T-helper 2 cell (primary cell): Measurements from ENCODE around the gene SV2C.

Experiments used
- DNase-seq, 5 experiments: peaks; one replicate each; pipeline versions ENCODE4 v3.0.0 to v3.0.0-alpha.2; 2012 to 2022

SV2C gene

DNA sequence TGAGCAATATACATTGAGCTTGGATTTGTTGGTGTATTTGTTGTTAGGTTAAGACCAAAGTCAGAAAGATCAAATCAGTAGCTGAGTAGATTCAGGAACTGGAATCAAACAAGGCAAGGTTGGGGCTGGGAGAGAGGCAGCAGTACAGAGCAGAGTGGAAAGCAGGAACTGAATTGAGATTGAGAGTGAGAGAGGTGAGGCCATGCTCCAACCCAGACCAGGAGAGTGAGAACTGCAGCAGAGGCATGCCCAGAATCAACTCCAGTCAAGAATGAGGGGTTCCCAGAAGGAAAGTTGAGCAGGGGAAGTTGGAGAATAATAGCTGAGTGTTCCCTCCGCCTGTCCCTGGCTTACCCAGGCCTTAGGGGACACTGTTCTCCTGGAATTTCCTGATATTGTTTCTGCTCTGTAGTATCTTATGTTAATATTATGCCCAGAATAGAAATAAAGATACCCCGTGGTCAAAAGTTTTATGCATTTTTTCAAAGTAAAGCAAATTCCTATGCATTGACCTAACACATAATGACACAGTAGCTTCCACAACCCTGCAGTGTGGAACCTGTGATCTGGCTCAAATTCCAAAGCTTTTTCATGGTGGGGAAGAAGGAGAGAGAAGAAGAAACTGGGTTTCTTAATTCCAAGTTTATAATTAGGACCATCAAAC, 82.7 kb downstream of the SV2C start:
- no peak for DNase-seq

DNA sequence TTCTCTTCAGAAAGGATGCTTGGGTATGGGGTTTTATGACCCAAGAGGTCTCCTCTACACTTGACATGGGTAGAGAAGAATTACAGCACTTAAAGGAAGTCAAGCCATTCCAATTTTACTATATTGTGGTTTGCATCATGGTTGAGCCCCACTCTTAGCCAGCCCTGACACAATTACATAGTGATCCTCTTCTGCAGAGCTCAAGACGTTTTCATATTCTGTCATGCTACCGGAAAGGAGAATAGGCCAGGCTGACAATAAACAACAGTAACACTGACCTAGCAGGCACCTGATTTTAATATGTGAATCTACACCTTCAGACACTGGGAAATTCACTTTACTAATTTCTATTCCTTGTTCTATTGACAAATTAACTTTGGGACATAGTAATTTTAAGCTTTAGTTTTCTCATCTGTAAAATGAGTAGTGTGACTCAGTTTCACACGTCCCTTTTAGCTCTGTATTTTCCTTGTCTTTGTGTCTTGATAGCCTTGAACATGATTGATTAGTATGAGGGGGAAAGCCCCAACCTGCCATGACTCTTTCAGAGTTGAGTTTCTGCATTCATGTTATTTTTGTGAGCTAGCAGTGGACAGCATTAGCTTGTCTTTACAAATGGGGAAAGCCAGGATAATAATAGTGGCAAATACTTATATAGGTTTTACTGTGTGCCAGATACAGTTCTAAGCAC, 83.8 kb downstream of the SV2C start:
- peak in 1 of 5 experiments; percentile 70 for DNase-seq

DNA sequence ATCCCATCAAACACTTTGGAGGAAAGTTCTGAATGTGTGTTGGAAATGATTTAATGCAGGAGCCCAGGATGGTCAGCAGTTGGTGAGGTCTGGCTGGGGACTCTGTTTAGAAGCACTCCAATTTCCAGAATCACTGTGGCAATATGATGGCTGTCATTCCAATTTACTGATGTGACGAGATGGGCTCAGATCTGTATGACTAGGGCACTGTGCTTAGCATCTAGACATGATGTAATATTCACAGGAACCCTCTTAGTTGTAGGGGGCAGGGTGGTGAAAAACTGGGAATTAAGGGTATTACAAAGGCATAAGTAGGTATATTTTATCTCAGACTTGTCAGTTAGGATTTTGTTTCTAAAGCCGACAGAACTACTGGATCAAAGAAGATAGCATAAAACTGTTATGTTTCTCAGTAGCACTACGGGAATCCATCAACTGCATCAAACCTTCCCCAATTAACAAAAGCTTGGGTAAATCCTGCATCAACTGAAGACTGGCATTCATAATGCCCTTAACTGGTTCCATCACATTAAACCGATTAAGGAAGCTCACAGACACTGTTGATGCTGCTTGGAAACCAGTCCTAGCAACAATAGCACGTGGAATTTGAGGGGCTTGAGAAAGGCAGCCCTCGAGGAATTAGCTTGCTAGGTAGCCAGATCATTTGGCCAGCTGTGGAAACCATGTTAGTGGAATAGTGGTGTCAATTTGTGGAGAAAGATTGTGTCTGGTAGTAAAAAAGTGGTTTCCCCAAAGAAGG, 86.1 kb downstream of the SV2C start:
- no peak for DNase-seq

DNA sequence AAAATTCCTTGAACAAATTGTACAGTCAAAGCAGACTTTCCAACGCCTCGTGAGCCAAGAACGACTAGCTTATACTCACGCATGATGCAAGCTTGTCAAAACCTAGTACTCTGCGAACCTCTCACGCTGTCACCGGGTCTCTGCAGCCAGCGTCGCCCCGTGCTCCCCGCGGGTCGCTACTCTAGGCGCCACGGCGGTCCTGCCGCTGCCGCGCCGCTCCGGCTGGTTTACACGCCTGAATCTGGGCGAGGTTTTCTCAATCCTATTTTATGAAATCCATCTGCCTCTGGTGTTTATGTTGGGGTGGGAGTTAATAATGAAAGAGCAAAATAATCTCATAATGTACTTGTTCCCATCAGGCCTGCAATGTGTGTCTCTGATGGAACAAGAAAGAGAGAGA, 90.9 kb downstream of the SV2C start:
- DNase-seq = no peak

DNA sequence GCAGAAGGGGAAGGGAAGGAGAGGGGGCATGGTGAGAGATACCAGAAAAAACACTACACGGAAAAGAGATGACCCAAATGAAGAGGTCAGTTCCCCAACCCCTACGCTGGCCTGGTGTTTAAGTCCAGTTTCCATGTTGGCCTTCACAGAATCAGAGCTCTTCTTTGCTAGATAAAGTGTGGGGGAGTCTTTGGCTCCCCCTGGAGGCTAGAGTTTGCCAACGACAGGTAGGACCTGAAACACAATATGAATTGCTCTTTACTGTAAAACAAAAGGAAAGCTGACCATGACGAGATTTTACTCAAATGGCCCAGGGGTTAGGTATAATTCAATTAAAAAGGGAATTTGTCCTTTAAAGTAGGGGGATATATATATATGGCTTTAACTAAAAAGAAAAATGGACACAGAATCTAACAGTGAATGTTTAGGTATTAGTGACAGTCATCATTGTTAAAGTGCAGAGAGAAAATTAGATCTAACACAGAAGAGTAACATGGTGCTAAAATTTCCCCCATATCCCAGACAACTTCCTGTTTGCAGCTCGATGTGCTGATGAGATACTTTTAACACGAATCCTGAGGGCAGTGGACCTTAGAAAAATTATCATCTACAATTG, 92.0 kb downstream of the SV2C start:
- peak in 4 of 5 experiments; percentile 18 to 77 (median 24) for DNase-seq

DNA sequence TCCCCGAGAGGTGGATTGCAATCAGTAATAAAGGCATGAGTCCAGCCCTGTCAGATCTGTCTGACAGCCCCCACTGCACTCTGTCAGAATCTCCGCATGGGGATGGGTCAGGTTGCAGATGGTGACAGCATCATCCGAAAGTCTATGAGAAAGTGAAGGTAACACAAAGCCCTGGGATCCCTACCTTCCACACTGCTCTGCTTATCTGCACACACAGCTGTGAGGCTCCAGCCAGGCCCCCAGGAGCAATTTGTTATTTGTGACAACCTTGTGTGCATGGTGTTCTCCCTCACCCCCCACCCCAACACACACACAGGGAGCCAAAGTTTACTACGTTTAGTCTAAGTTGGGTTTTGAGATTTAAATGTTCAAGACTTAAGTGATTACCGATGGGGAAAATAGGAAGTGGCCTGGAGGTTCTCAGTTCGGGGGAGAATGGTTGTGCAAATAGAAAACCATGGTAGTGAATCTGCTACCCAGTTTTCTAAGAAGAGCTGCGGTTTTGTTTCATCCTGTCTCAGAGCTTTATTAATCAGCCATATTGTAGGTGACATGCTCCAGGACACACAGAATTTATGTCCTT, 92.7 kb downstream of the SV2C start:
- DNase-seq = peak in 2 of 5 experiments; percentile 6 to 92

DNA sequence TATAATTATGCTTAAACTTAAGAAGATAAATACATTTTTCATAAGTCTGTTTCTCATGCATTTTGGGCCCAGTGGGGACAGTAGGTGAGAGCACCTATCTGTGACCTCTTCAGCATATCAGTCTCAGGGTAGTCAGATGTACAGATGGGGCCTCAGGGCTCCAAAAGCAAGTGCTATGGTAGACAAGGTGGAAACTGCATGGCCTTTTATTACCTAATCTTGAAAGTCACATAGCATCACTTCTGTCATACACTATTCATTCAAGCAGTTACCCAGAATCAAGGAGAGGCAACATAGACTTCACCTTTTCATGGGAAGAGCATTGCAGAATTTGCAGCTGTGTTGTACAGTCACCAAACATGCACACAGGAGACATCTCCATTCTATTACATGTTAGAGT, 94.8 kb downstream of the SV2C start:
- DNase-seq = peak in 1 of 5 experiments; percentile 39

DNA sequence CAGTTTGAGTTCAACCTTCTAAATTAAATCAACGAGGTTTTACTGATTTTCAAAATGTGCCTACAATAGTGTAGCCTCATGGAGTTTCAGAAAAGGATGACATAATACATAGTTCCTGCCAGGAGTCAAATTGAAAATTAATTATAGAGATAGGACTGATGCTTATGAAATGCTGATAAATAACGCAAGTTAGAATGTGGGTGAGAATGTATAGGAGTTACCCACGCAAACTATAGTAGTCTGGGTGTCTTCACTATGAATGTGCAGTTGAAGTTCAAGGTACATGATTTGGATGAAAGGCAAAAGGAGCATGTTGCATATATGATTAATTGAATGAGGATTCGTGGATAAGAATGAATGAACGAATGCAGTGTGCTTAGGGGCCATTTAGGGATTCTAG, 95.7 kb downstream of the SV2C start:
- peak in 1 of 5 experiments; percentile 43 for DNase-seq

DNA sequence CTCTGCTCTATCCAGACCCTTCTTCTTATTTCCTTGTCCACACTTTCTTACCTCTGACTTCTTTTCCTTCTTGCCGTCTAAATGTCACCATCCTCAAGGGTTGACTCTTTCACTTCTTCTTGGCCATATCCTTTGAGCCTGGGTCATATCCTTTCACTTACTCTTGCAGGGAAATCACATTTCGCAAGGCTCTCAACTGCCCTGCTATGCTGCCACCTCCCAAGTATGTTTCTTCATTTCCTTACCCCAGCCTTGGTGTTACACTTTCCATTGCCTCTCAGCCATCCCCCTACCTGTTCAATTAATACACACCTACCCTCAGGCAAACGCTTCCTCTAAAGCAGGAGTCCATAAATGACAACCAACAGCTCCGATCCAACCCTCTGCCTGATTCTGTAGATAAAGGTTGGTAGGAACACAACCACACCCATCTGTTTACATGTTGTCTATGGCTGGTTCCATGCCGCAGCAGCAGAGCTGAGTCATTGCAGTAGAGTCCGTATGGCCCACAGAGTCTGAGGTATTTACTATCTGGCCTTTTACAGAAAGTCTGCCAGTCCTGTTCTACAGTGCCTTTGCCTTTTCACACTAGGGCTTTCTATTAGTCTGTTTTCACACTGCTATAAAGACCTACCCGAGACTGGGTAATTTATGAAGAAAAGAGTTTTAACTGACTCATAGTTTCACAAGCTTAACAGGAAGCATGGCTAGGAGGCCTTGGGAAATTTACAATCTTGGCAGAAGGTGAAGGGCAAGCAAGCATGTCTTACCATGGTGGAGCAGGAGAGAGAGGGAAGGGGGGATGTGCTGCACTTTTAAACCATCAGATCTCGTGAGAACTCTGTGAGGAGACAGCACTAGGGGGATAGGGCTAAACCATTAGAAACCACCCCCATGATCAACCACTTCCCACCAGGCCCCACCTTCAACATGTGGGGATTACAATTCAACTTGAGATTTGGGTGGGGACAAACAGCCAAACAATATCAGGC, 97.9 kb downstream of the SV2C start:
- DNase-seq = peak in 1 of 5 experiments; percentile 93

DNA sequence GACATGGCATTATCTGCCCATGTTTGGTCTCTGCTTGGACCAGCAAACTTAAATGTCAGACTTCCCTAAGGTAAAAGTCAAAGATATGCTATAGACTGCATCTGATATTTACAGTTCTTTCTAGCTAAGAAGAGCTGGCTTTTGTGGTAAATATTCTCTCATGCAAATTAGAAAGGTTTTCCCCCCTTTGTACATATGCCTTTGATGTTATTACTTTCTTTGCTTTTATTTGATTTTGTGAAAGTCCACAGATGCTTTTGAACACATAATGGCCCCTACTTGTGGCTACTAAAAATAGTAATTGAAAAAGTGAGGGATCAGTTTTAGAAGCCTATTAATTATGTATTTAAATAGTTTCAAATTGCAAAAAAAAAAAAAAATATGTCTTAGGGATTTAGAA, 104.2 kb downstream of the SV2C start:
- no peak for DNase-seq

DNA sequence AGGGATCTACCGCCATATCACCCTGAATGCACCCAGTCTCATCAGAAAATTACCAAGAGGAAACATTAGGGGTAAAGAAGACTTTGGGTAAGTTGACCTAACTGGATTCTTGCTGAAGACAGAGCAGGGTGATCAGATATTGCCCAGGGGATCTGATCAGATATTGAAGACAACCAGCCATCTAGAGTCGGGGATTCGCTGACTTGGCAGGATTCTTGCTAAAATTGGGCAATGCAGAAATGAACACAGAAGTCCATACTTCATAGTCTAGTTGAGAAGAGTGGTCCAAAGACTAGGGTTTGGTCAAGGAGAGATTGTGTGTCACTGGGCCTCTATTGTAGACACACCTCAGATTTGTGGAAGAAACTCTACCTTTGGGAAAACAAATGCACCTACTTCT, 107.2 kb downstream of the SV2C start:
- DNase-seq = no peak

DNA sequence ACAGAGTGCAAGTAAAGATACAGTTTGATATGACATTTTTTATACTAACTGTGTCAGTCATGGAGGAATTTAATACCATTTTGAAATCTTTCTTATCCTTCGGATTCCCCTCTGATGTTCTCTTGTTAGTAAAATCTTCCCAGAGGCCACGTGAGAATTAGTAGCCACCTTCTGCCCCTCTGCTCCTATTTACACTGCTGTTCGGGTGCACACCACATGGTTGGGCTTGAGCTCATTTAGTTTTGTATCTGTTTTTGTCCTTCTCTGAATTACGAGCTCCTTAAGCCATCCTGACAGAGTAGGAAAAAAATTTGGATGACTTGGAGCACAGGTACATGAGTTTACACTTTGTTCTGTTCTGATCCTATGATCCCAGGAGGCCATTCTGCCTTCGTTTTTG, 109.7 kb downstream of the SV2C start:
- no peak for DNase-seq

DNA sequence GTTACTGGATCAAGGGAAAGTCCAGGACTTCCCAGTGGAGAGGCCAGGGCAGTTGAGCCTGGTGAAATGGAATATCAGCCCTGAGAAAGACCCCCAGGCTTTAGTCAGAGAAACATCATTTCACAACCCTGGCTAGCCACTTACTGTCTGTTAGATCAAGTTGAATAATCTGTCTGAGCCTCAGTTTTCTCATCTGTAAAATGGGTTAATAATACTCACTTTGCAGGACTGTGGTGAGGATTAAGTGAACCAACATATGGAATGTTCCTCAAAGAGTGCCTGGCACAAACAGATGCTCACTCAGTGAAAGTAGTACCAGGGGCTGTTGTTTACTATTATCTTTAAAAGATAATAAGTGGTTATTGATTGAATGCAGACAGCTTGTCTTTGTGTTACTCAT, 110.5 kb downstream of the SV2C start:
- DNase-seq = no peak

DNA sequence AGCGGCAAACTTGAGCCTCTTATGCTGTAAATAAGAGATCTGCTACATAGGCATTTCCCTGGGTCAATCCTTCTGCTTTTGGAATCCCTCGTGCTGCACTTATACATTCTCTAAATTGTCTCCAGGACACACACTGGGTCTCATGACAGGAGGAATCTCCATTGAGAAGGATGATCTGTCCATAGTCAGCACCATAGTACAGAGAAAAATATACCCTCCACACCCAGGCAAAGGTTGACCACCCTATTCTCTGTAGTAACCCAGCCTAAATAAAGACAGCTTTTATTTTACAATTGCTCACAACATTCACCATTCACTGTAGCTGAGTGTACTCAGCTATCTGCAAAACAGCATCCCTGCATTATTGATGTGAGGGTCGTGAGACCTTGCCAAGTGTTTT, 111.2 kb downstream of the SV2C start:
- DNase-seq = no peak

DNA sequence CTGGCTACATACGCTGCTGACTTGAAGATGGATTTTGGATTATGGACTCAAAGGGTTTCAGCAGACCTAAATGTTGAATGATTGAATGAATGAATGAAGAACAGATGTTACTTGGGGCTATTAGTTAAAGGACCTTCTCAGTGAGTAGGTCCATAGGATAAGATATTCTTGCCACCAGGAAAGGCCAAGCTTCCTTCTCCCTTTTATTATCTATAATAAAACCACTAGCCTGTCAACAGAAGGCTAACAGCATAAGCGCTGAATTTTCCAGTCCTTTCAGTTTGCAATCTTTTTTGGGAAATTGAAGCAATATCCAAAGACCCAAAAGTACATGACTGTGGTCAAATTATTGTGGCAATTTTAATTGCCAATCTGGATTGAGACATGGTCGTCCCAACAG, 113.3 kb downstream of the SV2C start:
- no peak for DNase-seq

DNA sequence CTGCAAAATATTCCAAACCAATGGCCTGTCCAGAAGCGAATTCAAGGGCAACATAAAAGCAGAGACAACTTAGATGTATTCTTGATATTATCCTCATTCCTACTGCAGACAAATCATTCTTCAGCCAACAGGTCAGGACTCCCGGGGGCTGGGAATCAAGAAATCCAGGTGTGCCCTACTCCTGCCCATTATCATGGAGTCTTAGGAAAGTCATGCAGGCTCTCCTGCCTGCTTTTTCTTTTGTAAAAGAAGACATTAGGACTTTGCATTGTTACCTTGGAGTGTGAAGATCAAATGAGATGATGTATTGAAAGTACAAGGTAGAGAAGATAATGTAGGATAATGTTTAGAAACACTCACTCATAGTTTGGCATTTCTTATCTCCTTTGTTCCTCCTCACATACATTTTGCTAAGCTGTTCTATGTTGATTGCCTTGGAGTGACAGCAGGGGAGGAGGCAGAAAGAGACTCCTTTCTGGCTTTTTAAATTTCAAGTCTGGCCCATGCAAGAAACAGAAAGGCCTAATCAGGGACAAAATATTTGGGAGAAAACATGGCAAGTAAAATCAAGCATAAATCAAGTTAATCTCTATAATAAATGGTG, 113.8 kb downstream of the SV2C start:
- no peak for DNase-seq

DNA sequence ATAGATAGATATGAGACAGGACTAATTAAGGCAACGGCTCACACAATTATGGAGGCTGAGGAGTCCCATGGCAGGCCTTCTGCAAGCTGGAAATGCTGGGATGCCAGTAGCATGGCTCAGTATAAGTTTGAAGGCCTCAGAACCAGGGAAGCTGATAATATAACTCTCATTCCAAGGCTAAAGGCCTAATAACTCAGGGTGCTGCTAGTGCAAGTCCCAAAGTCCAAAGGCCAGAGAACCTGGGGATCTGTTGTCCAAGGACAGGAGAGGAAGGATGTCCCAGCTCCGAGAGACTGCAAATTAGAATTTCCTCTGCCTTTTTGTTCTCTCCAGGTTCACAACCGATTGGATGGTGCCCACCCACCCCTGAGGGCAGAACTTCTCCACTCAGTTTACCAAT, 114.5 kb downstream of the SV2C start:
- DNase-seq = no peak

DNA sequence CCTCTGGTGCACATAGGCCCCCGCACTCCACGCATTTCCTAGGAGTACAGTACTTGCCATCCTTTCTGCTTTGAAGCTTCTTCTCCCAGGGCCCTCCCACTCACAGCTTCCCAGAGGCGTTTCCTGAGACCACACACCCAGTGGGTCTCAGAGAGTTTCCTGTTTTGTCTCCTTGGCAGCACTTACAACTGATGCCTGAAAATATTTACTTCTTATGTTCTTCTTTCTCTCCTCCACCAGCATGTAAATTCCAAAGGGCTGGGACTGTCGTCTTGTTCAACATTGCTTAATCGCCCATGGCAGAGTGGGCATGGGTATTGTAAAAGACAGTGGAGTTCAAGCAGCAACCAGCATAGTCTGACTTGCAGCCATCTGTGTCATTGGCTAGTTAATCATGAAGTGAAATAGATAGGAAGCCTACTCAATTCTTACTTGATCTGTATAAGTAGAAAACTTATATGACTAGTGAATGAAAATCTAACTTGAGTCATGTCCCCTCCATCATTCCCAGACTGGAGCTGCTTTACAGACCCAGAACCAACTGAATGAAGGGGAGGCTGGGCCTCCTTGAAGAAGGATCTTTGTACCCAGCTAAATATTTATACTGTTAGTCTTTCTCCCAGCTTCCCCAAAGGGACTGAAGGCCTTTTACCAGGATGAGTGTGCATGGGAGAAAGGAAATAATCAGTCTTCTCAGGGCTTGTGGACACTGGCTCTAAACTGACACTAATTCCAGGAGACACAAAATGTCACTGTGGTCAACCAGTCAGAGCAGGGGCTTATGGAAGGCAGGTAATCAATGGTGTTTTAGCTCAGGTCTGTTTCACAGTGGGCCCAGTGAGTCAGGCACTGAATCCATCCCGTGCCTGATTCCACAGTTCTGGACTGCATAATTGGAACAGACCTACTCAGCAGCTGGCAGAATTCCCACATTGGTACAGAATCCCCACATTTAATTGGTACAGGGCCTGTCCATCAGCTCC, 116.4 kb downstream of the SV2C start:
- DNase-seq = no peak

DNA sequence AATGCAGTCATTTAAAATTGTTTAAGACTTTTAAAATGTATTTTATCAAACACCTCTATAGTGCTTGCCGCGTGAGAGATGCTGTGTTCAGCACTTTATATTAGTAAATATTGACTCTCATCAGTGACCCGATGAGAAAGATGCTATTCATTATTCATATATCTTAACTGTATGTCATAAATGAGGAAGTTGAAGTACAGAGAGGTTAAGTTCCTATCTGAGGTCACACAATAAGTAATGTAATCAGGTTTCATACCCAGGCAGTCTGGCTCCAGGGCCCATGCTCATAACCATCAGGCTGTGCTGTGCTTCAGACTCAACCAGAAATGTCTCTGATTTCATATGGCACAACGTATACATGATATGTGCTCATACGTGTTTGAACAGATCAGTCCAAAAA, 119.0 kb downstream of the SV2C start:
- no peak for DNase-seq

DNA sequence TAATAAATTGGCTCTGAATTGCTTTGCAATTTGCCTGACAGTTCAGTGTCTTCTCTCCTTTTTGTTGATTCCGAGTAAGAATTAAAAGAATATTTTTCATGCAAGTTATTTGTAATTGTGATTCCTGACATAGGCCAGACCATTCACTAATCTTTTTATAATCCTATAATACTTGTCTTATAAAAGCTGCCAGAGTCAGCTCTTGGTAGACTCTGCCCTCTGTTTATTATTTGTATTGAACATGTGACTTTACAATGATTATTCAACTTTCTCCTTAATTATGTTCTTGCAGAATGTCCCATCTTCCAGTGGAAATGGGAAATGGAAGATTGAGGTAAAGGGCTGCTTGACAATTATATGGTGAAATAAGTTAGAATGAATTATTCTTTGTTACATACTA, 121.0 kb downstream of the SV2C start:
- DNase-seq = no peak
